ENCODE data around the gene CD6.

DNA sequence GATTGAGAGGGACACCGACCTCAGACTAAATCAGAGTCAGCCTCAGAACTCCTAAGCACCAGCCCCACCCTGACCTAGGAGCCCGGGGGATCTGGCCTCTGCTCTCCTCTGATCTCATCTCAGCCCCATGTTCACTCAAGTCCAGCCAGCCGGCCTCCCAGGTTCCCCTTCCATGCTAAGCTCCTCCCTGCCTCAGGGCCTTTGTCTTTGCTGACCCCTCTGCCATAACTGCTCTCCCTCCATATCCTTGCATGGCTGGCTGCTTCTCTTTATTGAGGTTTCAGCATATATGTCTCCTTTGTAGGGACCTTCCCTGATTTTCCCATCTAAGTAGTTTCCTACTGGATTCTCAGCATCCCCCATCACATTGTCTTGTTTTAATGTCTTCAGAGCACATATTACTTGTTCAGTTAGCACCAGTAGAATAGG lies 18.7 kb upstream of the CD6 start:
- TF ChIP-seq SUZ12 (IDR thresholded peaks at IDR 0.05; ENCODE audit: extremely low read depth, insufficient read depth, insufficient read length): no peak
- no peak for TF ChIP-seq YY1 (IDR thresholded peaks at IDR 0.05; ENCODE audit: insufficient read depth, insufficient read length)
